PC-9 (cell line): ENCODE data around the gene ARHGAP18. TPM values are rescaled to one million over a fixed set of nuclear protein-coding genes. Genes with fewer than 3 reads are reported as not detected.
A peak's percentile ranks its signal among the peaks of the same experiment; 100 is the strongest.

Source experiments
- BruUV-seq: library from RNA; stranded (reverse); fragments of 400-500 nt; replicated peaks from 2 replicates; lab custom pipeline; 2021; lab: Mats Ljungman, UMichigan
- CTCF ChIA-PET: fragments of 300-600 bp; sonication (Branson Sonifier 250); formaldehyde crosslinking; loops from one replicate; lab custom pipeline; 2022; ENCODE audit warnings: antibody characterized with exemption; lab: Charles Lee
- POLR2A ChIA-PET: fragments of 300-600 bp; sonication (Branson Sonifier 250); formaldehyde crosslinking; loops from one replicate; lab custom pipeline; 2022; ENCODE audit warnings: antibody characterized with exemption; ENCODE audit not compliant: unreplicated experiment; lab: Charles Lee
- DNase-seq, 2 experiments: peaks; one replicate each; pipeline versions ENCODE4 v3.0.0 to v3.0.0-alpha.2; 2015 to 2022; ENCODE audit warnings: mixed read lengths in 1 of 2
- H2AFZ ChIP-seq: fragments of 200-600 bp; sonication (generic); 2 replicates; pipeline ENCODE4 v1.8.1; 2017; ENCODE audit warnings: antibody characterized with exemption
- H3F3A ChIP-seq: fragments of 200-600 bp; sonication (generic); 2 replicates; pipeline ENCODE4 v1.8.1; 2017; ENCODE audit warnings: antibody characterized with exemption, mild to moderate bottlenecking, low read depth; ENCODE audit not compliant: insufficient read depth
- H3K27ac ChIP-seq: fragments of 200-600 bp; sonication (generic); 2 replicates; pipeline ENCODE4 v1.6.1; 2016; ENCODE audit warnings: mixed run types
- H3K27me3 ChIP-seq: fragments of 200-600 bp; sonication (generic); 2 replicates; pipeline ENCODE4 v1.6.1; 2016; ENCODE audit warnings: low read depth, mixed run types; ENCODE audit not compliant: insufficient read depth
- H3K36me3 ChIP-seq: fragments of 200-600 bp; sonication (generic); 2 replicates; pipeline ENCODE4 v1.6.1; 2016; ENCODE audit warnings: low read depth, mixed run types
- H3K4me1 ChIP-seq: fragments of 200-600 bp; sonication (generic); replicated peaks from 2 replicates; pipeline ENCODE4 v1.6.1; 2016; ENCODE audit warnings: mixed run types; ENCODE audit not compliant: insufficient read depth
- H3K4me2 ChIP-seq: fragments of 200-600 bp; sonication (generic); 2 replicates; pipeline ENCODE4 v1.6.1; 2017; ENCODE audit warnings: mixed run types
- H3K4me3 ChIP-seq: fragments of 200-600 bp; sonication (generic); 2 replicates; pipeline ENCODE4 v1.6.1; 2016; ENCODE audit warnings: mixed run types
- H3K79me2 ChIP-seq: fragments of 200-600 bp; sonication (generic); 2 replicates; pipeline ENCODE4 v1.6.1; 2017; ENCODE audit warnings: low read depth, mixed run types
- H3K9me2 ChIP-seq: fragments of 200-600 bp; sonication (generic); 2 replicates; pipeline ENCODE4 v1.8.1; 2017; ENCODE audit warnings: mild to moderate bottlenecking; ENCODE audit not compliant: insufficient read depth
- H3K9me3 ChIP-seq: fragments of 200-600 bp; sonication (generic); 2 replicates; pipeline ENCODE4 v1.8.1; 2016; ENCODE audit warnings: low read depth; ENCODE audit not compliant: insufficient read depth
- H4K20me1 ChIP-seq: fragments of 200-600 bp; sonication (generic); 2 replicates; pipeline ENCODE4 v1.8.1; 2017; ENCODE audit not compliant: insufficient read depth
- EZH2 ChIP-seq: fragments of 200-600 bp; sonication (generic); IDR thresholded peaks from 2 replicates; pipeline ENCODE4 v1.8.0; 2017; ENCODE audit warnings: antibody characterized with exemption, low read depth
- intact Hi-C: fragments of 100-400 bp; cut with micrococcal nuclease; formaldehyde crosslinking; loops from one replicate; pipeline ENCODE4 v1.10.0; 2022; ENCODE audit not compliant: unreplicated experiment
- total RNA-seq: library from RNA; stranded (reverse); gene quantifications from 2 replicates; pipeline ENCODE4 v1.2.3, GENCODE V29; 2021
- TF ChIP-seq, protein P1 (sequence below): fragments of 200-600 bp; sonication (generic); conservative IDR thresholded peaks from 2 replicates; pipeline ENCODE4 v1.6.1; 2017; ENCODE audit warnings: mixed run types, antibody characterized with exemption, mild to moderate bottlenecking, moderate library complexity

Gene ARHGAP18
- total RNA-seq, 1 experiment from 2014 or later = 15.0 TPM

- H3K4me2 ChIP-seq = no peak overlapping the region
- no peak overlapping the region for H3K27ac ChIP-seq
- peaks cover 25% of the 10 kb centered on the region for H3K4me1 ChIP-seq
- CTCF ChIA-PET = no interaction called here
- no peaks in the 10 kb centered on the region for H3K27me3 ChIP-seq
- intact Hi-C loops = no loop called here
- no peaks in the 10 kb centered on the region for H3K9me2 ChIP-seq
- POLR2A ChIA-PET = no interaction called here
- H3K79me2 ChIP-seq = no peaks in the 10 kb centered on the region
- peaks cover 8% of the 10 kb centered on the region for H3K9me3 ChIP-seq
- H4K20me1 ChIP-seq = no peaks in the 10 kb centered on the region
- no peak for DNase-seq
- no peaks in the 10 kb centered on the region for H3K36me3 ChIP-seq
- H3K4me3 ChIP-seq = no peak overlapping the region
- BruUV-seq = no TSS peak
- TF ChIP-seq, protein P1, sequence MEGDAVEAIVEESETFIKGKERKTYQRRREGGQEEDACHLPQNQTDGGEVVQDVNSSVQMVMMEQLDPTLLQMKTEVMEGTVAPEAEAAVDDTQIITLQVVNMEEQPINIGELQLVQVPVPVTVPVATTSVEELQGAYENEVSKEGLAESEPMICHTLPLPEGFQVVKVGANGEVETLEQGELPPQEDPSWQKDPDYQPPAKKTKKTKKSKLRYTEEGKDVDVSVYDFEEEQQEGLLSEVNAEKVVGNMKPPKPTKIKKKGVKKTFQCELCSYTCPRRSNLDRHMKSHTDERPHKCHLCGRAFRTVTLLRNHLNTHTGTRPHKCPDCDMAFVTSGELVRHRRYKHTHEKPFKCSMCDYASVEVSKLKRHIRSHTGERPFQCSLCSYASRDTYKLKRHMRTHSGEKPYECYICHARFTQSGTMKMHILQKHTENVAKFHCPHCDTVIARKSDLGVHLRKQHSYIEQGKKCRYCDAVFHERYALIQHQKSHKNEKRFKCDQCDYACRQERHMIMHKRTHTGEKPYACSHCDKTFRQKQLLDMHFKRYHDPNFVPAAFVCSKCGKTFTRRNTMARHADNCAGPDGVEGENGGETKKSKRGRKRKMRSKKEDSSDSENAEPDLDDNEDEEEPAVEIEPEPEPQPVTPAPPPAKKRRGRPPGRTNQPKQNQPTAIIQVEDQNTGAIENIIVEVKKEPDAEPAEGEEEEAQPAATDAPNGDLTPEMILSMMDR = no peak
- no peak for TF ChIP-seq EZH2
- H3F3A ChIP-seq = peaks cover 17% of the 10 kb centered on the region
- no peak overlapping the region for H2AFZ ChIP-seq
Measured at GRCh38 chr6:129679758-129680157, 30.2 kb downstream of the ARHGAP18 start.

DNA sequence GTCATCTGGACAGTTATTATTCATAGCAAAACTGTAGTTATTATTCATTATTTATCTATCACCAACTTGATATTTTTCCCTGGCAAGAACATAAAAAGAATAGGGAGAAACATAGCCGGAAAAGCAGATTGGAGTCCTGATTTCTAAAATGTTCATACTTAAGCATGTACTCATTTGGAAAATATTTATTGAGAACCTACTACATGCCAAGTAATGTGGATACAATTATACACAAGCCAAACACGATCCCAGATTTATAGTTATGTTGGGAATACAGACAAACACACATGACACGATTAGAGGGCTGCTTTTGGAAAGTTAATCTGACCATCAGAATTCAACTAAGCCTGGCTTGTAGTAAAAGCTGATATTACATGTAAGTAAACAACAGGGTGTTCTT is 30.7 kb downstream of the ARHGAP18 start:
- intact Hi-C loops = no loop called here
- ChIA-PET POLR2A (no interaction called here), CTCF (no interaction called here)
- Histone ChIP-seq H3F3A (peaks cover 14% of the 10 kb centered on the region), H3K4me2 (no peak overlapping the region), H3K79me2 (no peaks in the 10 kb centered on the region), H3K4me1 (peaks cover 24% of the 10 kb centered on the region), H3K36me3 (no peaks in the 10 kb centered on the region), H2AFZ (no peak overlapping the region), H3K27ac (no peak overlapping the region), H3K9me2 (no peaks in the 10 kb centered on the region), H3K9me3 (peaks cover 13% of the 10 kb centered on the region), H3K27me3 (no peaks in the 10 kb centered on the region), H3K4me3 (no peak overlapping the region), H4K20me1 (no peaks in the 10 kb centered on the region)
- no peak for TF ChIP-seq EZH2
- TF ChIP-seq, protein P1 = no peak
- no peak for DNase-seq
- no TSS peak for BruUV-seq

- no peak overlapping the region for H3K27ac ChIP-seq
- H2AFZ ChIP-seq = no peak overlapping the region
- H3F3A ChIP-seq = peaks cover 14% of the 10 kb centered on the region
- DNase-seq = peak in 1 of 2 experiments; percentile 63
- CTCF ChIA-PET = no interaction called here
- H4K20me1 ChIP-seq = no peaks in the 10 kb centered on the region
- H3K9me3 ChIP-seq = peaks cover 14% of the 10 kb centered on the region
- no TSS peak for BruUV-seq
- no peaks in the 10 kb centered on the region for H3K79me2 ChIP-seq
- H3K27me3 ChIP-seq = no peaks in the 10 kb centered on the region
- H3K4me2 ChIP-seq = no peak overlapping the region
- H3K4me1 ChIP-seq = peaks cover 24% of the 10 kb centered on the region
- H3K4me3 ChIP-seq = no peak overlapping the region
- POLR2A ChIA-PET = interaction anchor here (0.6 kb wide), 1 partner anchor 41 kb away, joined by 3 read pairs; no protein-coding TSS in a partner anchor
- H3K9me2 ChIP-seq = no peaks in the 10 kb centered on the region
- intact Hi-C loops = no loop called here
- H3K36me3 ChIP-seq = no peaks in the 10 kb centered on the region
- TF ChIP-seq, protein P1 = no peak
- no peak for TF ChIP-seq EZH2
Measured at GRCh38 chr6:129678463-129678862, 31.5 kb downstream of the ARHGAP18 start.
